ENCODE measurements around the gene ISG20L2. TPM values are rescaled to one million over a fixed set of nuclear protein-coding genes. Genes with fewer than 3 reads are reported as not detected.
A peak's percentile ranks its signal among the peaks of the same experiment; 100 is the strongest.

The ISG20L2 gene
- total RNA-seq, 2 experiments from 2014 or later: 40.6 to 44.5 TPM

- H3K9me3 Mint-ChIP-seq: no peaks in the 10 kb centered on the region
- no peaks in the 10 kb centered on the region for H3K36me3 Mint-ChIP-seq (ENCODE audit: low read depth)
- ATAC-seq (no peak), DNase-seq (no peak)
- CTCF ChIA-PET: interaction anchor here (0.8 to 13.3 kb wide), 5 partner anchors 9 to 70 kb away, joined by 3 to 396 read pairs (median 5); partner anchors contain the start of genes CRABP2, ISG20L2 and METTL25B
- no peak for TF ChIP-seq CTCF (IDR thresholded peaks at IDR 0.05)
- H3K4me1 Mint-ChIP-seq (ENCODE audit: low read depth): peaks cover 23% of the 10 kb centered on the region
- intact Hi-C loops (cut with micrococcal nuclease): no loop called here
- peaks cover 53% of the 10 kb centered on the region for H3K27me3 Mint-ChIP-seq
- no peak overlapping the region for H3K27ac Mint-ChIP-seq
- no peak overlapping the region for H3K4me3 Mint-ChIP-seq
- POLR2A ChIA-PET: interaction anchor here (0.7 to 1.1 kb wide), 2 partner anchors 10 to 12 kb away, joined by 3 to 7 read pairs; no protein-coding TSS in a partner anchor
Observed at GRCh38 chr1:156693848-156694689, 34.5 kb downstream of the ISG20L2 start.

GRCh38 chr1:156692925-156693847 is 35.4 kb downstream of the ISG20L2 start:
- ChIA-PET POLR2A (interaction anchor here (1.1 kb wide), 1 partner anchor 13 kb away, joined by 3 read pairs; no protein-coding TSS in a partner anchor), CTCF (interaction anchor here (1.1 to 13.3 kb wide), 4 partner anchors 10 to 166 kb away, joined by 3 to 396 read pairs (median 138); partner anchors contain the start of genes CRABP2, INSRR, ISG20L2 and METTL25B)
- Mint-ChIP-seq H3K27me3 (peaks cover 61% of the 10 kb centered on the region), H3K36me3 (ENCODE audit: low read depth) (no peaks in the 10 kb centered on the region), H3K4me3 (no peak overlapping the region), H3K9me3 (no peaks in the 10 kb centered on the region), H3K4me1 (ENCODE audit: low read depth) (peaks cover 23% of the 10 kb centered on the region), H3K27ac (no peak overlapping the region)
- DNase-seq: peak; percentile 41
- ATAC-seq: no peak
- intact Hi-C loops (cut with micrococcal nuclease): no loop called here
- TF ChIP-seq CTCF (IDR thresholded peaks at IDR 0.05): no peak

GRCh38 chr1:156692441-156692924 is 36.1 kb downstream of the ISG20L2 start:
- DNase-seq: no peak
- Mint-ChIP-seq H3K27ac (no peak overlapping the region), H3K36me3 (ENCODE audit: low read depth) (no peaks in the 10 kb centered on the region), H3K4me1 (ENCODE audit: low read depth) (peaks cover 23% of the 10 kb centered on the region), H3K27me3 (peaks cover 60% of the 10 kb centered on the region), H3K4me3 (no peak overlapping the region), H3K9me3 (no peaks in the 10 kb centered on the region)
- POLR2A ChIA-PET: interaction anchor here (1.1 to 2.4 kb wide), 3 partner anchors 13 to 33 kb away, joined by 3 to 12 read pairs (median 4); partner anchors contain the start of gene CRABP2
- CTCF ChIA-PET: interaction anchor here (1.1 to 13.3 kb wide), 7 partner anchors 10 to 199 kb away, joined by 3 to 396 read pairs (median 48); partner anchors contain the start of genes CRABP2, INSRR, ISG20L2 and METTL25B
- ATAC-seq: no peak
- TF ChIP-seq CTCF (IDR thresholded peaks at IDR 0.05): no peak
- intact Hi-C loops (cut with micrococcal nuclease): no loop called here

GRCh38 chr1:156691665-156692440 is 36.7 kb downstream of the ISG20L2 start:
- Mint-ChIP-seq H3K9me3 (no peaks in the 10 kb centered on the region), H3K27me3 (peaks cover 57% of the 10 kb centered on the region), H3K27ac (no peak overlapping the region), H3K4me3 (no peak overlapping the region), H3K4me1 (ENCODE audit: low read depth) (peaks cover 23% of the 10 kb centered on the region), H3K36me3 (ENCODE audit: low read depth) (no peaks in the 10 kb centered on the region)
- ChIA-PET CTCF (interaction anchor here (1.1 to 13.3 kb wide), 11 partner anchors 9 to 236 kb away, joined by 3 to 396 read pairs (median 48); partner anchors contain the start of genes CRABP2, INSRR, ISG20L2 and METTL25B), POLR2A (interaction anchor here (1.1 to 2.4 kb wide), 3 partner anchors 14 to 34 kb away, joined by 3 to 12 read pairs (median 4); partner anchors contain the start of gene CRABP2)
- DNase-seq: no peak
- ATAC-seq: no peak
- intact Hi-C loops (cut with micrococcal nuclease): no loop called here
- TF ChIP-seq CTCF (IDR thresholded peaks at IDR 0.05): no peak
